ENCODE results near the gene HOXC13.

DNA sequence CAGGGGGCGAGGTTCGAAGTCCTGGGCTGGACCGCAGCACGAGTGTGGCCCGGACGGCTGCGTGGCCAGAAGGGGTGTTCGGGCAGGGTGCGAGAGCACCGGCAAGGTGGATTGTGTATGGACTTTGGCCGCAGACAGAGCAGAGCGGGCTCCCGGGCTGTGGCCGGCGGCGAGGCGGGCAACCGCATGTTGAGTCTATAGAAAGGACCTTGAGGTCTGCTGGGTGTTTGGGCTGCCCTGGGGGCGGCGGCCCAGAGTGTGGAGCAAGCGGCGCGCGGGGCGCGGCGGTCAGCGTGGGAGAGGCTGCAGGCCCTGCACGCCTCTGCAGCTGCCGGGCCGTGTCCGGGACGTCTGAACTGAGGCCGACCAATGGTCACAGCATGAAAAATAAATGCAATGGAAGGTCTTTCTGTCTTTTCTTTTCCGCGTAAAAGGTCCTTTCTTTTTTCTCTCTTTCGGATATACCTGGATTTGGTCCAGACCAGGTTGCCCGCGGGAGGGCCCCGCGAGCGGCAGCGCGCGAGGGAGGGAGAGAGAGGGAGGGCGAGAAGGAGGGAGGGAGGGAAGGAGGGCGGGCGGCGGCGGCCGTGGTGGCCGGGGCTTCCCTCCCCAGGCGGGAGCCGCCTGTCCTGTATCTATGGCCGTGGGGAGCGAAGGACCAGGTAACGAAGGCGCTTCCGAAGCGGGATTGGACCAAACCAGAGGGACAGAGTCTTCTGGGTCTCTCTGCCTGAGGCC lies 55.8 kb downstream of the HOXC13 start:
- TF ChIP-seq, protein P1, sequence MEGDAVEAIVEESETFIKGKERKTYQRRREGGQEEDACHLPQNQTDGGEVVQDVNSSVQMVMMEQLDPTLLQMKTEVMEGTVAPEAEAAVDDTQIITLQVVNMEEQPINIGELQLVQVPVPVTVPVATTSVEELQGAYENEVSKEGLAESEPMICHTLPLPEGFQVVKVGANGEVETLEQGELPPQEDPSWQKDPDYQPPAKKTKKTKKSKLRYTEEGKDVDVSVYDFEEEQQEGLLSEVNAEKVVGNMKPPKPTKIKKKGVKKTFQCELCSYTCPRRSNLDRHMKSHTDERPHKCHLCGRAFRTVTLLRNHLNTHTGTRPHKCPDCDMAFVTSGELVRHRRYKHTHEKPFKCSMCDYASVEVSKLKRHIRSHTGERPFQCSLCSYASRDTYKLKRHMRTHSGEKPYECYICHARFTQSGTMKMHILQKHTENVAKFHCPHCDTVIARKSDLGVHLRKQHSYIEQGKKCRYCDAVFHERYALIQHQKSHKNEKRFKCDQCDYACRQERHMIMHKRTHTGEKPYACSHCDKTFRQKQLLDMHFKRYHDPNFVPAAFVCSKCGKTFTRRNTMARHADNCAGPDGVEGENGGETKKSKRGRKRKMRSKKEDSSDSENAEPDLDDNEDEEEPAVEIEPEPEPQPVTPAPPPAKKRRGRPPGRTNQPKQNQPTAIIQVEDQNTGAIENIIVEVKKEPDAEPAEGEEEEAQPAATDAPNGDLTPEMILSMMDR (conservative IDR thresholded peaks at IDR 0.05; ENCODE audit: low read length) = no peak
- no peak for TF ChIP-seq EZH2phosphoT487 (IDR thresholded peaks at IDR 0.05; ENCODE audit: borderline replicate concordance, low read depth, low read length)
